ENCODE data around the gene SRP14.
"Not testable (repeated sequence)": the region's sequence is repeated elsewhere in the genome, so short reads cannot be mapped to it uniquely, and the experiment has no call there.

The SRP14 gene

GRCh38 chr15:40038638-40039543, at the start of gene SRP14:
Gene SRP14 (minus strand): TSS chr15:40039181. CDS start chr15:40039116, 65 bp downstream.
- Mint-ChIP-seq H3K9me3 (ENCODE audit: low read depth) (no peaks in the 10 kb centered on the region), H3K27ac (peak within 1 kb of the TSS; percentile 98), H3K4me3 (peak within 1 kb of the TSS; percentile 99), H3K4me1 (ENCODE audit: low read depth) (peaks cover 46% of the 10 kb centered on the region), H3K27me3 (no peaks in the 10 kb centered on the region), H3K36me3 (peaks cover 10% of the 10 kb centered on the region)

- H3K9me3 Mint-ChIP-seq (ENCODE audit: low read depth): no peaks in the 10 kb centered on the region
- H3K36me3 Mint-ChIP-seq: no peaks in the 10 kb centered on the region
- no peak overlapping the region for H3K27ac Mint-ChIP-seq
- H3K4me1 Mint-ChIP-seq (ENCODE audit: low read depth): peaks cover 4% of the 10 kb centered on the region
- H3K27me3 Mint-ChIP-seq: peaks cover 9% of the 10 kb centered on the region
- no peak overlapping the region for H3K4me3 Mint-ChIP-seq
Observed at GRCh38 chr15:40087991-40088928, 49.3 kb upstream of the SRP14 start.

GRCh38 chr15:40087068-40087810, 48.3 kb upstream of the SRP14 start:
- Mint-ChIP-seq H3K4me3 (no peak overlapping the region), H3K36me3 (no peaks in the 10 kb centered on the region), H3K27me3 (peaks cover 9% of the 10 kb centered on the region), H3K27ac (no peak overlapping the region), H3K4me1 (ENCODE audit: low read depth) (peaks cover 11% of the 10 kb centered on the region), H3K9me3 (ENCODE audit: low read depth) (no peaks in the 10 kb centered on the region)

- no peaks in the 10 kb centered on the region for H3K36me3 Mint-ChIP-seq
- peaks cover 15% of the 10 kb centered on the region for H3K27me3 Mint-ChIP-seq
- no peak overlapping the region for H3K27ac Mint-ChIP-seq
- H3K4me3 Mint-ChIP-seq: no peak overlapping the region
- peaks cover 28% of the 10 kb centered on the region for H3K4me1 Mint-ChIP-seq (ENCODE audit: low read depth)
- H3K9me3 Mint-ChIP-seq (ENCODE audit: low read depth): no peaks in the 10 kb centered on the region
Observed at GRCh38 chr15:40085266-40085665, 46.3 kb upstream of the SRP14 start.

GRCh38 chr15:40084650-40085049, 45.7 kb upstream of the SRP14 start:
- Mint-ChIP-seq H3K4me3 (no peak overlapping the region), H3K4me1 (ENCODE audit: low read depth) (peaks cover 31% of the 10 kb centered on the region), H3K9me3 (ENCODE audit: low read depth) (no peaks in the 10 kb centered on the region), H3K27ac (no peak overlapping the region), H3K27me3 (peaks cover 15% of the 10 kb centered on the region), H3K36me3 (no peaks in the 10 kb centered on the region)

- H3K27me3 Mint-ChIP-seq: peaks cover 15% of the 10 kb centered on the region
- H3K9me3 Mint-ChIP-seq (ENCODE audit: low read depth): no peaks in the 10 kb centered on the region
- H3K4me3 Mint-ChIP-seq: no peak overlapping the region
- peaks cover 33% of the 10 kb centered on the region for H3K4me1 Mint-ChIP-seq (ENCODE audit: low read depth)
- no peaks in the 10 kb centered on the region for H3K36me3 Mint-ChIP-seq
- no peak overlapping the region for H3K27ac Mint-ChIP-seq
Observed at GRCh38 chr15:40082195-40082883, 43.4 kb upstream of the SRP14 start.

- H3K4me1 Mint-ChIP-seq (ENCODE audit: low read depth): peaks cover 33% of the 10 kb centered on the region
- no peaks in the 10 kb centered on the region for H3K9me3 Mint-ChIP-seq (ENCODE audit: low read depth)
- H3K36me3 Mint-ChIP-seq: no peaks in the 10 kb centered on the region
- H3K4me3 Mint-ChIP-seq: peak overlapping the region; percentile 74
- H3K27ac Mint-ChIP-seq: peak overlapping the region; percentile 58
- peaks cover 15% of the 10 kb centered on the region for H3K27me3 Mint-ChIP-seq
Observed at GRCh38 chr15:40081691-40082194, 42.8 kb upstream of the SRP14 start.

- Mint-ChIP-seq H3K9me3 (ENCODE audit: low read depth) (no peaks in the 10 kb centered on the region), H3K27me3 (peaks cover 12% of the 10 kb centered on the region), H3K36me3 (no peaks in the 10 kb centered on the region), H3K4me3 (peak overlapping the region; percentile 31), H3K4me1 (ENCODE audit: low read depth) (peaks cover 33% of the 10 kb centered on the region), H3K27ac (peak overlapping the region; percentile 41)
Observed at GRCh38 chr15:40080847-40081246, 41.9 kb upstream of the SRP14 start.

- H3K36me3 Mint-ChIP-seq: no peaks in the 10 kb centered on the region
- H3K27ac Mint-ChIP-seq: no peak overlapping the region
- peaks cover 12% of the 10 kb centered on the region for H3K27me3 Mint-ChIP-seq
- H3K9me3 Mint-ChIP-seq (ENCODE audit: low read depth): no peaks in the 10 kb centered on the region
- H3K4me3 Mint-ChIP-seq: no peak overlapping the region
- H3K4me1 Mint-ChIP-seq (ENCODE audit: low read depth): peaks cover 33% of the 10 kb centered on the region
Observed at GRCh38 chr15:40080104-40080503, 41.1 kb upstream of the SRP14 start.

- Mint-ChIP-seq H3K4me3 (no peak overlapping the region), H3K27me3 (peaks cover 9% of the 10 kb centered on the region), H3K27ac (no peak overlapping the region), H3K36me3 (no peaks in the 10 kb centered on the region), H3K9me3 (ENCODE audit: low read depth) (no peaks in the 10 kb centered on the region), H3K4me1 (ENCODE audit: low read depth) (peaks cover 33% of the 10 kb centered on the region)
Observed at GRCh38 chr15:40079456-40079855, 40.5 kb upstream of the SRP14 start.

GRCh38 chr15:40075298-40076044, 36.5 kb upstream of the SRP14 start:
- Mint-ChIP-seq H3K27me3 (peaks cover 2% of the 10 kb centered on the region), H3K9me3 (ENCODE audit: low read depth) (no peaks in the 10 kb centered on the region), H3K36me3 (no peaks in the 10 kb centered on the region), H3K4me3 (no peak overlapping the region), H3K4me1 (ENCODE audit: low read depth) (peaks cover 17% of the 10 kb centered on the region), H3K27ac (no peak overlapping the region)

GRCh38 chr15:40074656-40075055, 35.7 kb upstream of the SRP14 start:
- not testable (repeated sequence) for H3K27me3 Mint-ChIP-seq; H3K9me3 Mint-ChIP-seq (ENCODE audit: low read depth); H3K4me3 Mint-ChIP-seq; H3K27ac Mint-ChIP-seq; H3K36me3 Mint-ChIP-seq
- peaks cover 11% of the 10 kb centered on the region for H3K4me1 Mint-ChIP-seq (ENCODE audit: low read depth)

- Mint-ChIP-seq H3K27ac (peak overlapping the region; percentile 86), H3K4me3 (peak overlapping the region; percentile 89)
- H3K36me3 Mint-ChIP-seq; H3K4me1 Mint-ChIP-seq (ENCODE audit: low read depth); H3K9me3 Mint-ChIP-seq (ENCODE audit: low read depth); H3K27me3 Mint-ChIP-seq: not testable (repeated sequence)
Observed at GRCh38 chr15:40073716-40074490, 34.9 kb upstream of the SRP14 start.

Data from activated naive CD8-positive, alpha-beta T cell (primary cell).